GM12878 (cell line): ENCODE results near the gene SPATA9. TPM values are rescaled to one million over a fixed set of nuclear protein-coding genes. Genes with fewer than 3 reads are reported as not detected.
"Not testable (repeated sequence)": the region's sequence is repeated elsewhere in the genome, so short reads cannot be mapped to it uniquely, and the experiment has no call there.

Source experiments
- ATAC-seq: fragments of 200-7000 bp; cut with Tn5 transposase; 3 replicates; pipeline ENCODE4 v1.9.1; 2020; ENCODE audit warnings: mild to moderate bottlenecking, moderate library complexity
- BruUV-seq: library from RNA; stranded (reverse); fragments of 400-500 nt; replicated peaks from 2 replicates; lab custom pipeline; 2021; lab: Mats Ljungman, UMichigan
- CTCF ChIA-PET: fragments of 300-600 bp; sonication (Branson Sonifier 250); formaldehyde crosslinking; extraction: SDS; loops from one replicate; lab custom pipeline; 2021; ENCODE audit warnings: inconsistent platforms; lab: Yijun Ruan, JAX
- POLR2A ChIA-PET: fragments of 350-600 bp; formaldehyde crosslinking; extraction: SDS; loops from one replicate; lab custom pipeline; 2021; ENCODE audit warnings: inconsistent platforms; lab: Charles Lee
- RAD21 ChIA-PET: fragments of 300-600 bp; sonication (Branson Sonifier 250); formaldehyde crosslinking; loops from one replicate; lab custom pipeline; 2023; ENCODE audit warnings: antibody characterized with exemption; ENCODE audit not compliant: unreplicated experiment; lab: Charles Lee
- SMC1A ChIA-PET: fragments of 300-600 bp; sonication (Branson Sonifier 250); formaldehyde crosslinking; loops from one replicate; lab custom pipeline; 2023; ENCODE audit not compliant: unreplicated experiment, uncharacterized antibody; lab: Charles Lee
- DNase-seq: peaks from one replicate; pipeline ENCODE4 v3.0.0-alpha.2; 2011; ENCODE audit warnings: low read depth, low spot score
- FAIRE-seq: peaks from 3 replicates; lab custom pipeline; 2011; peaks lifted over from hg19 to GRCh38; lab: Jason Lieb, UNC
- H2AFZ ChIP-seq: 2 replicates; pipeline ENCODE4 v1.6.0; 2011; ENCODE audit warnings: low read depth, low read length, control low read depth; ENCODE audit not compliant: control insufficient read depth
- H3K27ac ChIP-seq: 2 replicates; pipeline ENCODE4 v1.5.1; 2011; ENCODE audit warnings: control low read depth; ENCODE audit not compliant: control insufficient read depth, insufficient read depth
- H3K27me3 ChIP-seq, 2 experiments: replicated peaks in 1 of 2; 2 replicates each; pipeline versions ENCODE4 v1.6.0 to v1.6.1; 2011; ENCODE audit warnings: low read length in 1 of 2; ENCODE audit not compliant: control insufficient read depth in 2 of 2, insufficient read depth in 2 of 2
- H3K36me3 ChIP-seq, 2 experiments: 2 replicates each; pipeline ENCODE4 v1.5.1; 2011; ENCODE audit warnings: low read length in 1 of 2; ENCODE audit not compliant: control insufficient read depth in 2 of 2, insufficient read depth in 2 of 2
- H3K4me1 ChIP-seq: 2 replicates; pipeline ENCODE4 v1.6.1; 2011; ENCODE audit warnings: mild to moderate bottlenecking, low read length, moderate library complexity, mixed read lengths; ENCODE audit not compliant: control insufficient read depth, insufficient read depth
- H3K4me2 ChIP-seq: 2 replicates; pipeline ENCODE4 v1.6.0; 2011; ENCODE audit warnings: control low read depth; ENCODE audit not compliant: control insufficient read depth, insufficient read depth
- H3K4me3 ChIP-seq: fragments of 200-600 bp; sonication (generic); 2 replicates; pipeline ENCODE4 v1.5.1; 2016
- H3K79me2 ChIP-seq: 2 replicates; pipeline ENCODE4 v1.6.0; 2011; ENCODE audit warnings: low read length; ENCODE audit not compliant: control insufficient read depth, insufficient read depth
- H3K9ac ChIP-seq: 2 replicates; pipeline ENCODE4 v1.8.0; 2011; ENCODE audit warnings: low read length, control low read depth, mixed read lengths; ENCODE audit not compliant: control insufficient read depth, insufficient read depth
- H3K9me3 ChIP-seq: replicated peaks from 3 replicates; pipeline ENCODE4 v1.5.1; 2011; ENCODE audit warnings: mild to moderate bottlenecking, low read length; ENCODE audit not compliant: control insufficient read depth, insufficient read depth
- H4K20me1 ChIP-seq: 2 replicates; pipeline ENCODE4 v1.6.0; 2011; ENCODE audit not compliant: control insufficient read depth, insufficient read depth
- BCL11A ChIP-seq: IDR thresholded peaks from 2 replicates; pipeline ENCODE4 v1.6.1; 2011; ENCODE audit warnings: low read depth, low read length
- ETV6 ChIP-seq, 2 experiments: fragments of 450-650 bp in 1 of 2; IDR thresholded peaks in 1 of 2; conservative IDR thresholded peaks in 1 of 2; 2 replicates each; pipeline ENCODE4 v1.6.1; 2014; ENCODE audit warnings: antibody characterized with exemption in 1 of 2, borderline replicate concordance in 1 of 2, low read depth in 1 of 2, mild to moderate bottlenecking in 1 of 2, moderate library complexity in 1 of 2
- FOXM1 ChIP-seq: IDR thresholded peaks from 2 replicates; pipeline ENCODE4 v1.6.1; 2012; ENCODE audit warnings: low read depth, mild to moderate bottlenecking, inconsistent platforms, low read length, moderate library complexity
- HDAC6 ChIP-seq: fragments of 200-600 bp; sonication (generic); IDR thresholded peaks from one replicate; pipeline ENCODE4 v1.8.0; 2017; ENCODE audit warnings: antibody characterized with exemption; ENCODE audit not compliant: unreplicated experiment
- KLF5 ChIP-seq: fragments of 450-650 bp; IDR thresholded peaks from 2 replicates; pipeline ENCODE4 v1.6.1; 2014; ENCODE audit warnings: mild to moderate bottlenecking; ENCODE audit not compliant: partially characterized antibody
- PAX8 ChIP-seq: fragments of 450-650 bp; IDR thresholded peaks from 2 replicates; pipeline ENCODE4 v1.6.1; 2017; ENCODE audit warnings: mild to moderate bottlenecking, moderate library complexity
- PML ChIP-seq: IDR thresholded peaks from 2 replicates; pipeline ENCODE4 v1.6.1; 2012; ENCODE audit warnings: low read length, inconsistent platforms
- STAT3 ChIP-seq: IDR thresholded peaks from 2 replicates; pipeline ENCODE4 v1.6.1; 2011; ENCODE audit warnings: low read depth, low read length, improper control_type of control experiment
- ZNF24 ChIP-seq: fragments of 450-650 bp; IDR thresholded peaks from 2 replicates; pipeline ENCODE4 v1.6.1; 2017; ENCODE audit warnings: antibody characterized with exemption, mild to moderate bottlenecking
- WGBS: methylation state at CpG from one replicate; pipeline ENCODE4 v1.1.6; 2016; ENCODE audit warnings: low lambda C conversion rate; ENCODE audit not compliant: insufficient replicate concordance, insufficient coverage; ENCODE audit errors: missing lambda C conversion rate; 5-methylcytosine and 5-hydroxymethylcytosine counted together
- in situ Hi-C: fragments of 300-500 bp; cut with MboI; formaldehyde crosslinking; loops from 9 replicates; pipeline ENCODE4 v1.14.3; 2018; ENCODE audit warnings: mixed read lengths
- intact Hi-C: fragments of 100-400 bp; cut with micrococcal nuclease; formaldehyde crosslinking; loops from one replicate; pipeline ENCODE4 v1.14.2; 2022; ENCODE audit not compliant: unreplicated experiment
- polyA plus RNA-seq, 11 experiments: library from polyadenylated mRNA; depleted of rRNA in 4 of 11; unstranded in 6 of 11; stranded (reverse) in 5 of 11; fragments of >200 nt; fragmentation: Nextera tagmentation in 4 of 11; fragmentation: Illumina TruSeq in 1 of 11; extraction: Ambion mirVana in 4 of 11; extraction: Trizol in 1 of 11; gene quantifications; 1 replicate in 1 of 11; 2 replicates in 10 of 11; pipeline versions ENCODE4 v1.2.1 to v1.2.3, GENCODE V29; 2011 to 2016; ENCODE audit warnings: inconsistent platforms in 2 of 11, missing spikeins in 2 of 11, low read depth in 1 of 11
- total RNA-seq, 4 experiments: library from RNA; depleted of rRNA in 3 of 4; stranded (reverse); fragments of >200 nt in 3 of 4; fragmentation: Illumina TruSeq in 1 of 4; extraction: Trizol in 1 of 4; gene quantifications; 2 replicates each; pipeline versions ENCODE4 v1.2.1 to v1.2.3, GENCODE V29; 2013 to 2021
- TF ChIP-seq, protein P1 (sequence below): IDR thresholded peaks from 2 replicates; pipeline ENCODE4 v1.6.1; 2011; ENCODE audit warnings: borderline replicate concordance, low read depth, mild to moderate bottlenecking, moderate library complexity, mixed read lengths, low read length; ENCODE audit not compliant: insufficient read depth; ENCODE audit errors: extremely low read length
- TF ChIP-seq, protein P2 (sequence below): fragments of 450-650 bp; IDR thresholded peaks from 2 replicates; pipeline ENCODE4 v1.6.1; 2016; ENCODE audit warnings: mild to moderate bottlenecking
- TF ChIP-seq, protein P3 (sequence below): fragments of 450-650 bp; IDR thresholded peaks from 2 replicates; pipeline ENCODE4 v1.6.1; 2017; ENCODE audit warnings: mild to moderate bottlenecking

Gene SPATA9
- total and polyA plus RNA-seq, 10 of the 15 experiments (the other 5 are each of a cell fraction or from before 2014, with no cell fraction given) = 0.11 to 0.49 (median 0.16) TPM; not detected in 1

DNA sequence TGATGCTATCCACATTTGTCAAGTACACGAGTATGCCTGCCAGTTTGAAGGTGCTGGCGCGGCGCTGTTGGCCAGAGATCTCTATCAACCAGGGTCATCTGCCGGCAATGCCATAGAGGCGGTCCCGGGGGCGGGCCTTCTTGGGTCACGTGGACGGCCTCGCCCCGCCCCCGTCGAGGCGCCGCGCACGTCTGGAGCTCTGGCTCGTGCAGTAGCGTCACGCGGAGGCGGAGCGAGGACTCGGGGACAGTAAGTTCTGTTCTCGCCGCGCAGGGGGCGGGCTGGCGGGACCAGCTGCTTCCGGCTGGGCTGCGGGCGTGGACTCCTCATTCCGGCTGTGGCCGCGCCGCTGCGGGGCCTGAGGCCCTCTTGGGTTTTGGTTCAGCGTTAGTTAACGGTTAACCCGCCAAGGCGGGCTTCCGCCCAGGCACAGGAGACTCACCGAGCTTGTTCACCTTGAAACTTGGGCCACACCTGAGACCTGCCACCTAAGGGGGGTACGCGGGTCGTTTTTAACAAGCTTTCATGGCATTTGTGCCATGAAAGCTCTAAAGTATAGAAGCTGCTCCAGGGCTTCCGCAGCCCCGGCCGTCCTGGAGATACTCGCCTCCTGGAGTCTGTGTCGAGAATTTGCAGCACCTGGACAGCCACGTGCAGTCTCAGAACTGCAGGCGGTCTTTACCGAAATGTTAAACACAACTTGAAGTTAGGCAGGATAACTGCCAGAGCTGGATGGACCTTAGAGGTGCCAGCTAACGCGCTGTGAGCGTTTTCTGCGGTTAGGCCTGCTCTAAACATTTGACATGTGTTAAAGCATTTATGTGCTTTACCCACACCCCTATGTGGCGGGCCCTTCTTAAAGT is 36.0 kb downstream of the SPATA9 start, which contains the start of gene RFESD (continued):
- TF ChIP-seq, protein P1, sequence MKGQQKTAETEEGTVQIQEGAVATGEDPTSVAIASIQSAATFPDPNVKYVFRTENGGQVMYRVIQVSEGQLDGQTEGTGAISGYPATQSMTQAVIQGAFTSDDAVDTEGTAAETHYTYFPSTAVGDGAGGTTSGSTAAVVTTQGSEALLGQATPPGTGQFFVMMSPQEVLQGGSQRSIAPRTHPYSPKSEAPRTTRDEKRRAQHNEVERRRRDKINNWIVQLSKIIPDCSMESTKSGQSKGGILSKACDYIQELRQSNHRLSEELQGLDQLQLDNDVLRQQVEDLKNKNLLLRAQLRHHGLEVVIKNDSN = peak; percentile 93
- no peak for TF ChIP-seq ETV6 (conservative IDR thresholded peaks at IDR 0.05 in 1 of 2, IDR thresholded peaks at IDR 0.05 in 1 of 2; ENCODE audit: borderline replicate concordance in 1 of 2, low read depth in 1 of 2)
- TF ChIP-seq ZNF24 = no peak
- TF ChIP-seq STAT3 = no peak
- TF ChIP-seq HDAC6 = no peak
- no peak for TF ChIP-seq PAX8
- TF ChIP-seq PML = 0 out of 2 replicates have a peak, but pooled peaks have one; percentile 66
- no peak for TF ChIP-seq KLF5
- TF ChIP-seq BCL11A = peak; percentile 54; the same call in 1 of the 2 replicates
- TF ChIP-seq, all 136 proteins: peak for 53

DNA sequence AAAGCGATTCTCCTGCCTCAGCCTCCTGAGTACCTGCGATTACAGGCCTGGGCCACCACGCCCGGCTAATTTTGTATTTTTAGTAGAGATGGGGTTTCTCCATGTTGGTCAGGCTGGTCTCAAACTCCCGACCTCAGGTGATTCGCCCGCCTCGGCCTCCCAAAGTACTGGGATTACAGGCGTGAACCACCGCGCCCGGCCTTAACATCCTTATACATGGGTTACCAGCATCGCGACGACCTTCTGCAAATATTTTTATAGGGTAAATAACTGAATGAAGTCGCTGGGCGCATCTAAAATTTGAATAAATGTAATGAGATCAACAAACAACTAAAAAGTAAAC is 36.6 kb downstream of the SPATA9 start:
- Histone ChIP-seq H3K4me2 (peak overlapping the region; percentile 88; the same call in 1 of the 2 replicates), H3K4me3 (peak overlapping the region; percentile 75), H2AFZ (peak overlapping the region; percentile 88)
- intact Hi-C loops = loop anchor here (2.0 to 10.0 kb wide), 3 partner anchors 83 to 689 kb away; no protein-coding TSS in a partner anchor
- DNase-seq, H3K27ac ChIP-seq, H3K4me1 ChIP-seq, FAIRE-seq, in situ Hi-C loops, H3K79me2 ChIP-seq, H3K36me3 ChIP-seq, H3K27me3 ChIP-seq, ATAC-seq, BruUV-seq, H3K9ac ChIP-seq, H4K20me1 ChIP-seq, H3K9me3 ChIP-seq: not testable (repeated sequence)
- 85% methylated on average over 17 of the region's 17 CpGs for WGBS
- TF ChIP-seq FOXM1 = 0 out of 2 replicates have a peak, but pooled peaks have one; percentile 2
- TF ChIP-seq, protein P2, sequence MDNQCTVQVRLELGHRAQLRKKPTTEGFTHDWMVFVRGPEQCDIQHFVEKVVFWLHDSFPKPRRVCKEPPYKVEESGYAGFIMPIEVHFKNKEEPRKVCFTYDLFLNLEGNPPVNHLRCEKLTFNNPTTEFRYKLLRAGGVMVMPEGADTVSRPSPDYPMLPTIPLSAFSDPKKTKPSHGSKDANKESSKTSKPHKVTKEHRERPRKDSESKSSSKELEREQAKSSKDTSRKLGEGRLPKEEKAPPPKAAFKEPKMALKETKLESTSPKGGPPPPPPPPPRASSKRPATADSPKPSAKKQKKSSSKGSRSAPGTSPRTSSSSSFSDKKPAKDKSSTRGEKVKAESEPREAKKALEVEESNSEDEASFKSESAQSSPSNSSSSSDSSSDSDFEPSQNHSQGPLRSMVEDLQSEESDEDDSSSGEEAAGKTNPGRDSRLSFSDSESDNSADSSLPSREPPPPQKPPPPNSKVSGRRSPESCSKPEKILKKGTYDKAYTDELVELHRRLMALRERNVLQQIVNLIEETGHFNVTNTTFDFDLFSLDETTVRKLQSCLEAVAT = peak; percentile 83
- TF ChIP-seq, protein P3, sequence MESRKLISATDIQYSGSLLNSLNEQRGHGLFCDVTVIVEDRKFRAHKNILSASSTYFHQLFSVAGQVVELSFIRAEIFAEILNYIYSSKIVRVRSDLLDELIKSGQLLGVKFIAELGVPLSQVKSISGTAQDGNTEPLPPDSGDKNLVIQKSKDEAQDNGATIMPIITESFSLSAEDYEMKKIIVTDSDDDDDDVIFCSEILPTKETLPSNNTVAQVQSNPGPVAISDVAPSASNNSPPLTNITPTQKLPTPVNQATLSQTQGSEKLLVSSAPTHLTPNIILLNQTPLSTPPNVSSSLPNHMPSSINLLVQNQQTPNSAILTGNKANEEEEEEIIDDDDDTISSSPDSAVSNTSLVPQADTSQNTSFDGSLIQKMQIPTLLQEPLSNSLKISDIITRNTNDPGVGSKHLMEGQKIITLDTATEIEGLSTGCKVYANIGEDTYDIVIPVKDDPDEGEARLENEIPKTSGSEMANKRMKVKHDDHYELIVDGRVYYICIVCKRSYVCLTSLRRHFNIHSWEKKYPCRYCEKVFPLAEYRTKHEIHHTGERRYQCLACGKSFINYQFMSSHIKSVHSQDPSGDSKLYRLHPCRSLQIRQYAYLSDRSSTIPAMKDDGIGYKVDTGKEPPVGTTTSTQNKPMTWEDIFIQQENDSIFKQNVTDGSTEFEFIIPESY = peak; percentile 42; the same call in 1 of the 2 replicates
- ChIA-PET CTCF (interaction anchor here (0.7 to 8.5 kb wide), 21 partner anchors 9 to 690 kb away, joined by 3 to 206 read pairs (median 5); partner anchors contain the start of gene GLRX), RAD21 (interaction anchor here (1.0 to 7.4 kb wide), 17 partner anchors 13 to 689 kb away, joined by 3 to 98 read pairs (median 6); partner anchors contain the start of genes ARSK and SKIC3), SMC1A (interaction anchor here (0.8 to 7.6 kb wide), 19 partner anchors 15 to 689 kb away, joined by 3 to 168 read pairs (median 7); partner anchors contain the start of gene GLRX), POLR2A (interaction anchor here (0.7 to 2.0 kb wide), 9 partner anchors 9 to 200 kb away, joined by 3 to 12 read pairs (median 5); partner anchors contain the start of genes GLRX, GPR150 and RHOBTB3)
